IPS DF 4.7 (cell line): ENCODE data around the gene BRINP1.

ENCODE experiments used
- DNase-seq: peaks from one replicate; pipeline ENCODE4 v3.0.0-alpha.2; 2013; ENCODE audit warnings: low spot score; ENCODE audit errors: extremely low read depth

Gene BRINP1

GRCh38 chr9:119368681-119369581, at the start of gene BRINP1:
BRINP1 (minus strand) TSS chr9:119369435; CDS start chr9:119313355, 56,080 bp downstream.
- DNase-seq = no peak

DNA sequence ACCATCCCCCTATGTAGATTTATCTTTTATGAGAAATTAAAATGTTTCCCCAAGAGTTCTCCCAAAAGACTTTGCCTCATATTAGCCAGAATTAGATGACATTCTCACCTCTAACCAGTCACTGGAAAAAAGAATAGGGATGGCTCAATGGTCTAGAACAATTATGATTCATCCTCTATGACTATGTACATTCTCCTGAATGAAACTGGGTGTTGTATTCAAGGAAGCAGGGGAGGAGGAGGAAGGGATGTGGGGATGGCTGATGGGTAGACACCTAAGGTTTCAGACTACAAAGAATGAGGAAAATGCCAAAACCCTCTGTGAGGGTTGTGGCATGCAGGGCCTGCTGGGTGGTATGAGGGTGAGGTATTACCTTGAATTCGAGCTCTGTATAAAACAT, 49.5 kb upstream of the BRINP1 start:
- DNase-seq = no peak

- no peak for DNase-seq
Measured at GRCh38 chr9:119416793-119417192, 47.6 kb upstream of the BRINP1 start.

DNA sequence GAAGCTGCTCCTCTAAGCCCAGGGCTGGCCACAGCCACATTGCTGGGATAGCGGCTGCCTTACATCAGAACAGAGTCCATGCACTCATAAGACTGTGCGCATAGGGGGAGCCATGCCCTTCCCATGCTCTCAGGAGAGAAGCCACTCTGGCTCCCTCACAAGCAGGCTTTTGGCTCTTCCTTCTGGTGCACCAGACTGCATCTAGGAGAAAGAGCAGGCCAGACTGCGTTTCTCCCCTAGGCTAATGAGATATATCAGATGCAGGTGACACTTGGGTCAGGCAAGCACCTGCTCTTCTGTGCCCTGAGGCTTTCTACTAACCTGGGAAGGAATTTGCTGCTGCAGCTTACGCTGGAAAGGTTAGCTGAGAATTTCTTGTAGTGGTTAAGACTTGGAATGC, 43.2 kb upstream of the BRINP1 start:
- no peak for DNase-seq

DNA sequence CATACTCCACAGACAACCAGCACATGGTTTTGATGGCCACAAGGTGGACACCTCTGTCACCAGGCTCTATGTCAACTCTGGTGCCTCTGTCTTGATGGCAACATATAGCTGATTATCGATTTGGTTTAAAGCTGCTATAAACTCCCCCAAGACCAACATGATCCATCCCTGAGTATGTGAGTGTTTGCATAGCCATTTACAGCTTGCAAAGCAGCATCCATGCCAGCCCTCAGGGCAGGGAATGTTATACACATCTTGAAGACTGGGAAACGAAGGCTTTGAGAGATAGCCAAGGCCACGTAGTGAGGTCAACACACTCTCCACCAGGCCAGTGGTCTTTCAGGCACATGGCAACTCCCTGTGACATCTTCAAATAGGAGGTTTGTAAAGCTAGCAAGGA, 40.3 kb upstream of the BRINP1 start:
- no peak for DNase-seq

DNA sequence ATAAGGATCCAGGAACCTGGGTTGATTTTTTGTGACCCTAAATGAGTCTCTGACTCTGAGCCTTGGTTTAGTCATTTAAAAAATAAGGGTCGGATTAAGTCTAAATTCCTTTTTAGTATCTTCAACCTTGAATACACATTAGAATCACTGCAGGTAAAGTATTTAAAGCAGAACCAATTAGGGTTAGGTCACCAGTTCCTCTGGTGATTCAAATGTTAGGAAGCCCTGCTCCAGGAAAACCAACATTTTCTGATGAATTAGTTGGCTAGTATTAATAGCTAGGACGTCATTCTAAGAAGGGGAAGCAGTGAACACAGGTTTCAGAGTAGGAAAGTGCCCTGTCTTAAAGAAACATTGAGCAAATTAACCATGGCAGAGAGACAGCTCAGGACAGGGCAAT, 31.4 kb upstream of the BRINP1 start:
- DNase-seq = no peak

DNA sequence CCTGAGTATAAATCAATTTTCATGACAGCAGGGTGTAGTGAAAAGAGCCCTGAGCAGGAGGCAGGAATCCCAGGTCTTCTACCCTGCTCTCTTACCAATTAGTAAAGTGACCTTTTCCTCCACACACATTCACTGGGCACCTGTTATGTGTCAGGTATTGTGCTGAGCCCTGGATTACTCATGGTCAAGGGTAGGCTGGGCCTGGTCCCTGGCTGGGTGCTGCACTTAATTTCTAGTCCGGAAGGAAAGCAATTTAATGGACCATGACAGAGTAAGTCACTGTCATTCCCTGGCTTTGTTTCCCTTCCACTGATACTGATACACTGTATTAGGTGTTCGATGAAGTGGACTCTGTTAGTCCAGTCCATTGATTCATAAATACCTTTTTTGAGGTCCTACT, 29.1 kb upstream of the BRINP1 start:
- DNase-seq = no peak

DNA sequence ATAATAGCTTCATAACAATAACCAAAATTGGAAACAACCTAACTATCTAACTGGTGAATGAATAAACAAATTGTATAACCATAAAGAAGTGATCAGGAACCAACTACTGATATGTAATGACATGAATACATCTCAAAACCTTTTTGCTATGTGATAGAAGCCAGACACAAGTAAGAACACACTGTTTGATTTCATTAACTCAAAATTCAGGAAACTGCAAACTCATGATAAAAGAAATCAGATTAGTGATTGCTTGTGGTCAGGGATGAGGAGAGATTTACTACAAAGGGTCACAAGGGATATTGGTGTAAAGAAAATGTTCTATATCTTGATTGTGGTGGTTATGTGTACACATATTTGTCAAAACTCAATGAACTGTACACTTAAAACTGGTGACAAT, 22.6 kb upstream of the BRINP1 start:
- no peak for DNase-seq

DNA sequence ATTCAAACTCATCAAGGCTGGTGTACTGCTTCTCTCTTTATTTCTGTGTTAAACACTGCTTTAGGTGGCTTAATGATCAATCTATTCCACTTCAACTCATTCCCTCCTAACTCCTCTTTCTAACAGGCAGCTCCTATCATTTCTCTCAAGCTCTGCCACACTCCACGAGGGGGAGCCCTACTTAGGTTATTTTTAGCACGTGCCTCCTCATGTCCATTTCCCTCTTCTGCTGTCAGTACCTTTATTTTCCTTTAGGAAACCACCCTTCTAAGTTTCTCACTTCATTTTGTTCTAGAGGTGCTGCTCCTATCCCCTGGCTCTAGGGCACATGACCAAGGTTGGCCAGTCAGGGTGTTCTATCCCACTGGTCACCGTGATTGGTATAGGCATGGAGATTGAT, 6.7 kb upstream of the BRINP1 start:
- no peak for DNase-seq

DNA sequence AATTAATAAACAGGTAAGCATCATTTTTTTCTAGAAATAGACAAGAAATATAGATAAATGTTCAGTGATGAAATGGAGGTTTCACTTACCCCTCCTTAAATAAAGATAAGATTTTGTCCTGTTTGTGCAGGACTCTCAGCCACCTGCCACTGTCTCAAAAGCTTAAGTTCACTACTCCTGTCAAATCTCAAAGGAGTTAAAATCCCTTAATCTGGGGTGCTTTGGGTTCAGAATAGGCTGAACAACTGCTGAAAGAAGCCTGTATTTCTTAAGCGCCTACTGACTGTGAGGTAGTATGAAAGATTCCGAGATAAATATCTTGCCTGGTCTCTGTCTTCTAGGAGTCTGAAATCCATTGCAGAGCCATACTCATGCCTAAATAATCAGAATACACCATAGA, 3.7 kb upstream of the BRINP1 start:
- no peak for DNase-seq

DNA sequence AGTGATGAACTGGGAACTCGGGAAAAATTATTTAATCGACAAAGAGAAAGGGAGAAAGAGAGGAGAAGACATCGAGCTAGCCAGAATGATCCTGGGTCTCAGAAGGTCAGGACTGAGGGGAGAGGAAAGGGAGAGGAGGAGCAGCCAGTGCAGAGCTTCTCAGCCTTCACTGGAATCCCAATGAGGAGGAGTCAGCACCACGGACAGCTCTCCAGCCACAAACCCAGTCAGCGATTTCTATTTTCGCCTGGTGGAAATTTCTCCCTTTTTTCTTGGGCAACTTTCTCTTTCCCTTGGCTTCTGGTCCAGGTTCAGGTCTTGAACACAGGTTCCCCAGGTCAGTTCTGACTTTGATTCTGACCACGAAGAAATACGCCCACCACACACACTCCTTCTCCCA, 1.6 kb upstream of the BRINP1 start:
- DNase-seq = no peak

DNA sequence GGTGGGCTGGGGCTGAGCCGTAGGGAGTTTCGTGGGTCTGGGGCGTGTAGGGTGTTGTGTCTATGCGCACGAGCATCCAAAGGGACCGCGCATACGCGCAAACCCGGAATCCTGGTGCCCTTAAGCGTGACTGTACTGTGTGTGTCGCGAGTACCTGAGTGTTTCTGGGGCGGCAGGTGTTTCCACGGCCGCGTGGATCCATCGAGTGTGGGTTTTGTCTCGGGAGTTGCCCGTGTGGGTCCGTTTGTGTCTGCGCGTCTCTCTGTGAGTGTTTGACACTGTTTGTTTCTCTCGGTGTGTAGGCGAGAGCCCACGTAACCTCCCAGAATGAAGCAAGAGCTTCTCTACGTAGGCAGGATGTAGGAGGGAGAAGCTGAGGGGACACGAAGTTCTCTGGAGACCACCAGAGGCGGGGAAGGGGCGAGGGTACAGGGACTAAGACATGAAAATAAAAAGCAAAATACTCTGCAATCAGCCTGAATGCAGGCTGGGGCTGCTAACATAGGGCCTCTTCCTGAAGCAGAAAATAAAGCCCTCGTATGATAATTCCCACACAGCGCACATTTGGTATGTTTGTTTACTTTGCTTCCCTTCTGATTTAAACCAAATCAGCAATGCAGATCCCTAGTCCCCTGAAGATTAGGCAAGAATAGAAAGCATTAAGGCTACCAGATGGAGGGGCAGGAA, 588 bp upstream of the BRINP1 start:
- DNase-seq = no peak

DNA sequence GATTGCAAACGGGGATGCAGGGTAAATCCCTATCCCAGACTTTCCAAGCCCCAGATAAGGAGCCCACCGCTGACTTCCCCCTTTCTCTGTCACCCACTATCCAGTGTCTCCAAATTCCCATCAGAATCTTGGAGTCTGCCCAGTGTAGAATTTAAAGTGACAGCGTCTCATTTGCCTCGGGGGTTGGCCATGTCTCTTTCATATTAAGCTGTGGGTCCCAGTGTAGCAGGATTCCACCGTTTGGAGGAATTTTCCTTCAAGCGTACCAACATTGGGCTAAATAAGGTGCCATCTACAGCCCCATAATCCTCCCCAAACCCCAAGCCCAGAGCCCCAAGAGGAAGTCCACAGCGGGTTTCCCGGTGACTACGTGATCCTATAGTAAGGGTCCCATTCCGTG, 1.1 kb downstream of the BRINP1 start:
- DNase-seq = no peak

GRCh38 chr9:119367683-119368075, 1.6 kb downstream of the BRINP1 start:
- no peak for DNase-seq

- no peak for DNase-seq
Measured at GRCh38 chr9:119366909-119367682, 2.1 kb downstream of the BRINP1 start.

DNA sequence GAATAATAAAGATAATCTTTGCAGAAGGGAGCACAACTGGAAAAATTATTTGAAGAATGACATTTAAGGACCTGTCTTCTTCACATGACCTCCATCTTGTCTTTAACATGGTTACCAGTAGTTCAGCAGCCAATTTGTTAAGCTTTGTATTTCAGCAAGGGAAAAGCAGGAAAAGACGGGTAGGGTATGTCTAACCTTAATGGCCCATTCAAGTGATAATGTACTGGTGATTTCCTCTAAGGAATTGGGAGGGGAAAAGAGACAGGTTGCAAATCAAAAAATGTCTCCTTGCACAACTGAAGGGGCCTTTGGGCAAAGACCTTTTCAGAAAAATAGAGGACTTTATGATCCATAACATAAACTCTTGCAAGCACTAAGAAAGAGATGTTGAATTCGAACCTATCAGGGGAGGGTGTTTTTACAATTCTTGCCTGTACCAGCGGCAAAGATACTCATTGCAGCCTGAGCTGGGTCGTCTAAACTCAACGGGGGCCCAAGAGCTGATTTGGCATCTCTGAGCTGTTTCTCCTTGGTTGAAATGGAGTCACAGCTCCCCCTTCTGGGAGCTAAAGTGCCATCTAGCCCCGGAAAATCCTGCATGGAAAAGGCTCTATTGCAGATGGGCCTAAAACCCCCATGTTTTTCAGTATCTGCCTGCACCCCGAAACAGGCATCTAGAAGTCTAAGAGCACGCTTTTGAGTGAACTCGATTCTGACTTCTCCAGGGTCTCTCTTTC, 3.8 kb downstream of the BRINP1 start:
- peak; percentile 78 for DNase-seq

DNA sequence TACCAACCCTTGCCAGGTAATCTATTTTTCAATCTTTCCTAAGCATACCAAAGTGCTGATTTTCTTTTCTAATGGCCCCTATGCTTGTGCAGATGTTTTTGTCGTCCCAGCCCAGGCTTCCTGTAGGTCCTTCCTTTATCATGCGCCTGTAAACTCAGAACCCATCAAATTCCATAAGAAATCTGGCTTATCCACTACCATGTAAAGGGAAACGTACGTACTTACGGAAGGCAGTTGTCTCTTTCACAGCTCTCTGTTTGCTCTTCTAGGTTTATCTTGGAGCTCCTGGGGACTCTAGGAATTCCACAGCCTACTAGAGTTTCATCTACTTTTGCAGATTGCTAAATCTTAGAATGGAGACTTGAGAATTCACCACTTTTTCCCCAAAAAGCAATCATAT, 9.0 kb downstream of the BRINP1 start:
- DNase-seq = no peak

- no peak for DNase-seq
Measured at GRCh38 chr9:119357336-119358096, 11.7 kb downstream of the BRINP1 start.

GRCh38 chr9:119349351-119349825, 19.8 kb downstream of the BRINP1 start:
- no peak for DNase-seq
